GM18499 (cell line): ENCODE measurements around the gene ARSB.
A peak's percentile ranks its signal among the peaks of the same experiment; 100 is the strongest.

ENCODE experiments used
- ATAC-seq: cut with Tn5 transposase; IDR thresholded peaks from one replicate; pipeline ENCODE4 v1.9.1; 2021; ENCODE audit warnings: moderate number of reproducible peaks; ENCODE audit not compliant: insufficient read depth, unreplicated experiment

Gene ARSB

DNA sequence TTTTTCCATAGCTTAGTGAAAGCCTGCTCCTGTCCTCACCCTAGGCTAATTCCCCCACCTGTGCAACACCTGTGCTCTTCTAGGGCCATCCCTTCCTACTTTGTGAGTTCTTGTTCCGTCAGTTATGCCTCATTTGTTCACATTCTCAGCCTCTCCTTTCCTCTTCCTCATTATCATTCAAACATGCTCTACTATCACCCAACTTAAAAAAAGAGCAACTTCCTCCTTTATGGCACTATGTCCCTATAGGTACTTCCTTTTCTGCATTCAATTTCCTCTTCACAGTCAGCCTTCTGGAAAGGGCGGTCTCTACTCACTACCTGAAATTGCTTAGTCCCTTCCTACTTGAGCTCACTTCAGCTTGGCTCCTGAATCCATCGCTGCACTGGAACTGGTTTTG, 224.7 kb downstream of the ARSB start:
- no peak for ATAC-seq

DNA sequence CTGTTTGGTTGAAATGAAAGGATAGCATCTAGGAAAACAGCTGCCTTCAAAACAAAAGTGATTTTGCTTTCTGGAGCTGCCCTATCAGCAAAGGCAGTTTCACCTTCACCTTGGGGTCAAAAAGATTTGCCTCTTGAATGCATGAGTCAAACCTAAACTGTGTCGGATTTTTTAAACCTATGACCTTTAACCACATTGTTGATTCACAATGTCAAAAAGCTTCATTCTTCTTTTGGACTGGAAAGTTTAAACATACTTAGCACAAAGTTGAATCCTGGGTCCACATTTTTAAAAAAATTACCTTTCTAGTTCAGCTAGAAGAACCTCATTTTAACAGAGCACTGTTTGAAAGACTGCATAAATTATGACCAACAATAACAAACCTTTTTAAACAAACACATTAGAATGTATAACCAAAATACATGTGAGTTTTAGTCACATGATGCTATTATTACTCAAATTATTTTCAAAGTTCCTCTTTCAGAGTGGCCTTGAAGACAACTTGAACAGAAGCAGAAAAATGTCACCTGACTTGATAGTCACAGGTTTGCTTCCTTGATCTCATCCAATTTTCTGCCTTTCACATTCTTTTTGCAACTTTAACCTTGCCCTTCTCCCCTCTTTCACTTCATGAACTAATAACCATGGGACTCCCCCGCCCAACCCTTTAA, 226.8 kb downstream of the ARSB start:
- ATAC-seq = peak; percentile 50

DNA sequence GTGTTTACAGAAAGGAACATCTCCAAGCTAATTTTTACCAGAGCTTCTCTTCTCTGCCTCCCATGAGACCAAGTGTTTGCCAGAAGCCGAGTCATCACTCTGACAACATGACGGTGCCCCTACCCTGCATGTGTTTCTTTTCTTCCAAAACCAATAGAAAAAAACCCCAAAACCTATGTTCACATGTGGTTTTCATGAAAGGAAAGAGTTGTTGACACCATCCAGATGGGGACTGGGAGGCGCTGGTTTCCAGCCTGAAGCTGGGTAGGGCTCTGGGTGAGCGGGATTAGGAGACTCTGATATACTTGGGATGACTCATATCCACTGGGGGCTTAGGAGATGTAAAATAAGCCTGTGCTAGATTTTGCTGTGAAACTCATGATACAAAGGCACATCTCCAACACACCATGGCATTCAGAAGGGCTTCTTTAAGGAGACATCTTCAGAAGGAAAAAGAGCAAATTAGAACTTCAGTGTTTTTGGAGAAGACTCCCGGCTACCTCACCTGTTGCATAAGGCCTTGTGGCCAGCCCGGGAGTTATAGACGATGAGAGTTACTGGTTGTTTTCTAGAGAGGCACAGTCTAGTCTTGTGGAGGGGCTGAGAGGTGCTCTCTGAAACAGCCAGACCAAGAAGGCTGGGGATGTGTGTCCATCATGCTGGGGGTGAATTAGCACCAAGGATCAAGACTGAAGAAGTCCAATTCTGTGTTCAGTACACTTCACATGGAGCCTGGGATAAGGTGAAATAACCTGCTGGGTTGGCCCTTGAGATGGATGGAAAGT, 227.6 kb downstream of the ARSB start:
- ATAC-seq = peak; percentile 33

DNA sequence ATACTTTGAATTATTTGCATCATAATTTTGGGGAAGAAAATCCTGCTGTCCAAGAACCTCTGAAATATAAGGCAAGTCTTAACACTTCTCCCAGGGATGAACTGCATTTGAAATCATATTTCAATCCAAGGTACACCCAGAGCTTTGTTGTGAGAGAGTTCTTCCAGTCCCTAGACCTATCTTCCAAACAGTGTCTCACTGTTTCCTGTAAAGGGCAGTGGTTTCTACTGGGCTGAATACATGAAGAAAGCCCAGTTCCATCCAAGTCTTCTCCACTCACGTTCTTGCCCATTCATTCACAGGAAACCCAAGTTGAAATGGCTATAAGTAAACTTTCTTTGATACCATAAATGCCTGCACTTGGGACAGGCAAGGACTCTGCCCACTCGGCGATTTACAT, 228.3 kb downstream of the ARSB start:
- no peak for ATAC-seq

DNA sequence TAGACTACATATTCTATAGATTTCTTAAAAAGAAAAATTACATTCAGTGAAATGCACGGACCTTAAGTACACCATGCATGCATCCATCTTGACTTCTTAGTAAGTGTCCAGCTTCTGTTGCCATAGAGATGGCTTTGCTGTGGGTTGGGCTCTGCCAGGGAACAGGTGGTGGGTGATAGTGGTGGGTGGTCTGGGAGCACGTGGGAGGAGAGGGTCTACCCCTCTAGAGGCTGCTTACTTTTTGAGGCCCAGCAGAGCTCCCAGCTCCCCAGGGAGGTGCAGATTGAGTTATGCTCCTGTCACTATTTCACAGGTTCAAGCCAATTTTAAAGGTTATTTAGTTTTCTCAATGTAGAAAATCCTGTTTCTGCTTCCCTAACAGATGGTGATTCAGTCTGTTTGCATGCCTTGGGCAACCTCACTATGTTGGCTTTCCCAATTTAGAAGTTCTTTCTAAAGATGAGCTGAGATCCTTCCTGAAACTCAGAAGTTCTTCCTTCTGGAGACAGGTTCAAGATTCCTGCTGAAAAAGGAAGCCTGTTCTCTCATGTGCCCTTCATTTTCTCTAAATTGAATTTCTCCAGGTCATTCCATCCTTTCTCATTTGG, 229.2 kb downstream of the ARSB start:
- no peak for ATAC-seq

DNA sequence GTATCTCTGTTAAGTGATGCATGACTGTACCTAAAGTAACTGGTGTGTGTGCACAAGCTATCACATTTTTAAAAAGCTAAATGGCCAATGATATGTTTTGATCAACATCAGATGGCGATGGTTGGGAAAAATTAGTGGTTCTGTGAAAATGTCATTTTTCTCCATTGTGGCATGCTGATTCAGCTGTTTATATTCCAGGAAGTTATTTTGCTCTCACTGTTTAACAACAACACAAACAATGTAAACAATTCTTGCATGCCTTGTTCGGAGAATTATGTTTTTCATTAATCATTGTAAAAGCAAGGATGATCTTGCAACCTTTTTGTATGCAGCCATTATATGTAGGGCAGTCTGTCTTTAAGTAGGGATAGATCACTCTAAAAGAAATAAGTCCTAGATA, 230.5 kb downstream of the ARSB start:
- ATAC-seq = no peak

DNA sequence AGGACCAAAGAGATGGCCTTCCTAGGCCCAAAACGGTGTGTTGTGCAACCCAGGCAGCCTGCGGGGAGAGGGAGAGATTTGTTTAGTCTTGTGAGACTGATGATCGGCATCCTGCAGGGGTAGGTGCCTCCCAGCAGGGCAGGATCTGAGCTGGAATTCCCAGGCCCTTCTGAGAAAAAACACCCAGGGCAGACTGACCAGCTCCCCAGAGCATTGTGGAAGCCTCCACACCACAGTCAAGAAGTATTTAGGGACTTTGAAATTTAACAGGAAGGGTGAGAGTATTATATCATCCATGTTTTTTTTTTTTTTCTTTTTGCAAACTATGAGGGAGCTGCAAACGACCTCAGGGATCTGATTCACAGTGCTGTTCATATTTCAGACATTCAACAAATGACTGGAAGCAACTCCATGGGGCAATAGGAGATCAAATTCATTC, 232.0 kb downstream of the ARSB start:
- ATAC-seq = no peak

DNA sequence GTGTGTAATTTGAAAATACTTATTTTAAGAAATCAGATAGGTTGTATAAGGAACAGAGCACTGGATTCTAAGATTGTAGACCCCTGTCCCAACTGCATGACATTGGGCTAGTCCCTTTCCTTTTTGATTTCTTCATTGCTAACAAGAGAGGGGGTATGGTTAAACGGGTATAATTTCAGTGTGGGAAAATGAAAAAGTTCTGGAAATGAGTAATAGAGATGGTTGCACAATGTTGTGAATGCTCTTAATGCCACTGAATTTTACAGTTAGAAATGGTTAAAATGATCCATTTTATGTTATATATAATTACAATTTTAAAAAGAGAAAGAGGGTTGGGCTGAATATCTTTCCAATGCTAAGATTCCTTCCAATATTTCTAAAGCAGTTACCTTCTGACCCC, 233.2 kb downstream of the ARSB start:
- ATAC-seq = no peak

DNA sequence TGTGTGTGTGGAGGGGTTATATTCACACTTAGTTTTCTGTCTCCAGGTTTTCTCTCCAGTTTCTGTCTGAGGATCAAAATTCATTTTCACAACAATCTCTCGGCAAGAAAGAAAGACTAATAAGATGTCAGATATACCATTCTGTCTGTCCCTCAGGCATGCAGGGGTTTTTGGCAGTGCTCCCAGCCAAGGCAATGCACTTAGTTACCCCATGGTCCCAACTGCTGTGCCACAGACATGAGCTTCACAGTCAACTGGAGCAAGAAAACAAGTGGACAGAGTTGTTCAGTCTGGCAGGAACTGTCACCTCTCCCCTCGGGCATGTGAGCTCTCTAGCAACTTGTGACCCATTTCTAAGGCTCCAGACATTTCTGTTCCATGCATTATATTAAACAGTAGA, 234.8 kb downstream of the ARSB start:
- ATAC-seq = no peak

DNA sequence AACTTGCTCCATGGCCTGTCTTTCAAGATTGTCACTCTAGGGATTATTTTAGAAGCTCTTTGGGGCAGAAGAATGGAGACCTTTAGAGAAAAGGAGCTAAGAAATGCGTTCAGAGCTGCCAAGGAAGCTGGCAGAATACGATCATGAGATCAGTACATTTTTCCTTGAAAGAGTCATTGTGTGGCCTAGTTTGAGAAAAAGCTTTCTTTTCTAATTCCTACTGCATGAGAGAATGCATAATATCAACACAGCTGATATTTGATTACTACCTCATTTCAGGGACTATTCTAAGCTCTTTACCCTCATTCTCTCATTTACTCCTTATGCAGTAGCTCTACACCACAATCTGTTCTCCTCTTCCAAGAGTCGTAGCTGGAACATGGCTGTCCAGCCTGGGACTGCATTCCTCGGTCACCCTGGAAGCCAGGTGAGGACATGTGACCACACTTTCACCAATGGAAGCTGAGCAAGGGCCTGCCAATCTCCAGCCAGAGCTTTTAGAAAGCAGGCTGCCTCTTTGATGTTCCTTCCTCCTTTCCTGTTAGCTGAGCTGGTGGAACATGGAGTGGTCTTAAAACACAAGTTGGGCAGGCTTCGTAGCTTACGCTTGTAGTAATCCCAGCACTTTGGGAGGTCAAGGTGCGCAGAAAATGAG, 237.3 kb downstream of the ARSB start:
- ATAC-seq = no peak

DNA sequence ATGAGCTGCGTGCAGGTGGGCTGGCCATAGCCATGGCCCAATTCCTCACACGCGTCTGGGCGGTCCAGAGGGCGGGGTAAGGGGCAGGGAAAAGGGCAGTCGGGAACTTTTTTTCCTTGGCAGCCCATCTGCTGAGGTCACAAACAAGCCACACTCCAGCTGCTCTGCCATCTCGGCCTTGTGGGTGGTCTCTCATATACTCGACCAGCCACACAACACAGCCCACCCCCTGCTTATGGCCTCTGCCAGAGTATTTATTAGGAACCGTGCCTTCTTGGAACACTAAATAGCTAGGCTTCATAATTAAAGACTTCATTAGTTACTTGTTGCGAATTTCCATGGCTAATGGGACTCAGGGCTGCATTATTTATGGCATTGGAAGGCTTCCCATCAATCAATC, 238.1 kb downstream of the ARSB start:
- ATAC-seq = no peak

DNA sequence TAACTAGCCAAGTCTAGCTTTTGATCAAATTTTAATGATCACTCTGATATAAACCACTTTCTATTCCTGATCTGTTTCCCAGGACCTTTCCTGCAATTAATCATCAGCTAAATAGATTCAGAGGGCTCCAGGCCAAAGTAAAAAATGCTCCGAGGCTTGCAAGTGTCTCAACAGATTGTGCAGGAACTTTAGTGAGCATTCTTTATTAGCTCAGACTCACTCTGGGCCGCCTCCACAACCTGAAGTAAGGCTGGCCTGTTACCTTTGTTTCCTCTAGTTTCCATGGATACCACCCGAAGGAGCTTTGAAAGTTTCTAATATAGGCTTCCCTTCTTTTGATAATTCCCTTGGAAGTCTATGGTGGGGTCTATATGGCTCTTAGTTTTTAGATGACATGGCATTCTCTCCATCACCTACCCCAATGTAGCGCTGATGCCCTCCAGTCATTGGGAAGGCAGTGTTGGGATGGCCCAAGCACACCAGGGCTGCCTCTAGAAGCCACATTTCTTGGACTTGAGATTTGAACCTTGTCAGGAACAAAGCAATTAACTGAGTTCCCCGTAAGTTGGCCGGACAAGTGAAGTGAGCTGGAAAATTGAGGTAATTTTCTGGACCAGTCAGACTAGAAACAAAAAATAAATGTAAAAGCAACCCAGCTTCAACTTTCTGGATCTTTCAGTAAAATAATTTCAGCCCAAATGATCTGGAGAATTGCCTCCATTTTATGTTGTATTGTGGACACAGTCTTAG, 238.9 kb downstream of the ARSB start:
- no peak for ATAC-seq

DNA sequence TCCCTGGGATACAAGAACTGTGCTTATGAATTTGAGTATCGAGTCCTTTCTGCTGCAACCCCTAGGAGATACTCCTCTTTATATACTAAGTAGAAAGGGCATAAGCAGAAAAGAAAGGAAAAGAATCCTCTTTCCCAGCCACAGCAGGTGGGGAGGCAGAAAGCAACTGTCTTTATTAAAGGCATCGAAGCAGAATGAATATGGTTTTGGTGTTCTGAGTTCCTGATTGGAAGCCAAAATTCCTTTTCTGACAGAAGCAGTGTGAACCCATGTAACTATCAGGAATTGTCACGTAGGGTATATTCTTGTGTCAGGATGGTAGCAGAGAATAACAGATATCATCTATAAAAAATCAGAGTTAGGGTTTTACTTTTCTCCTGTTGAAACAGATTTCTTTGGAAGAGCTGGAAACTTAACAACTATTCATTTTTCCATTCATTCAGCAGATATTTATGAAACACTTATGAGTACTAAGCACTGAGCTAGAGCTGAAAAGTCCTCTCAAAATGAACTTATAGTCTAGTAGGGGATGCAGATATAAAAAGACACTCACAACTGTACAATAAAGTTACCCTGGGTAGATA, 240.1 kb downstream of the ARSB start:
- no peak for ATAC-seq

DNA sequence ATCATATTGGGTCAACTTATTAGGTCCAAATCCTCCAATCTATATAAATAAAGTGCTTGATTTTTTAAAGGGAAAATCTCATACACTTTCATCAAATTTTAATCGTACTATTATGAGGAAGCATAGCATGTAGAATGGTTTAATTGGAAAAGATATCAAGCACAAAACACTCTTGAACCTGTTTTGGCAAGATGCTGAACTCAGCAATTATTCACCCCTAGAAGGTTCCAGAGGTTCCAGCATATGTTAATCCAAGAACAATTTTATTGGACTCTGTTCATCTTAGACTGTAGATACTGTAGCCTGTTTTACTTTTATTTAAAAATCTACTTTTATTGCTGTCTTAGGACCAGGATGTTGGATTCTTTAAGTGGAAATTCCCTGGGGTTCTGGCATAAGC, 244.1 kb downstream of the ARSB start:
- ATAC-seq = no peak

DNA sequence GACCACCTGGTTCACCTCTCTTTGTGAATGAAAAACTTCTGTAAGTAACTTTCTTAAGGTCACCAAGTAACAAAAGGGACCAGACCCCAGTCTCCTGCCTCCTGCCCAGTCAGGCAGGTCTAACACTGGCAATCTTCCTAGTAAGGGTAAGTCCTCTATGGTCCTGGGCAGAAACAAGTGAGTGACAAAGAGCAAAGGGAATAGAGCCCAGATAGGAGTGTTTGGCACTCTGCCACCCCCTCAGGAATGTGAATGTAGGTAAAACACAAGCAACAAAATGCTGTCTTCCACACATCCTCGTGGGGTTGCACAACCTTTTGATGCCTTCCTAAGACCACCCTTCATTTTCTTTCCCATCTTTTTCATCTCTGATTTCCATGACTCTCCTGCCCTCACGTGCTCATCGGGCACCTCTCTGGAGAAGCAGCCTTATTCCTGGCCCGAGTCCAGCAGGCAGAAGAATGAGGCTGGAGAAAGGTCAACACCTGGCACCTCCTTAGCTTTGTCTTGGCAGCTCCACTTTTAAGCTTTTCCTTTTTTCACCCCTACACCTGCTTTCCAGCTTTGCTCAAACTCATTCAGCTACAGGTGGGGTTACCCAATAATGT, 246.3 kb downstream of the ARSB start:
- ATAC-seq = no peak

DNA sequence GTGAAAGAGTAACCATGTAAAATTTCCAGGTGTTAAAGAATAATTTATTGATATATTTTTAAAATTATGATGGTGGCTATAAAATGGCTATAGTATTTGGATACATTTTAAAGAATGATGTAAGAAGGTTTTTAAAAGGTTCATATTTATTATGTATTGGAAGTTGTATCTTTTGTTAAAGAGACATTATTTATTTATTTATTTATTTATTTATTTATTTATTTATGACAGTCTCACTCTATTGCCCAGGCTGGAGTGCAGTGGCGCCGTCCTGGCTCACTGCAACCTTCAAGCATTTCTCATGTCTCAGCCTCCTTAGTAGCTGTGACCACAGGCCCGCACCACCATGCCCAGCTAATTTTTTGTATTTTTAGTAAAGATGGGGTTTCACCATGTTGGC, 247.0 kb downstream of the ARSB start:
- ATAC-seq = no peak

DNA sequence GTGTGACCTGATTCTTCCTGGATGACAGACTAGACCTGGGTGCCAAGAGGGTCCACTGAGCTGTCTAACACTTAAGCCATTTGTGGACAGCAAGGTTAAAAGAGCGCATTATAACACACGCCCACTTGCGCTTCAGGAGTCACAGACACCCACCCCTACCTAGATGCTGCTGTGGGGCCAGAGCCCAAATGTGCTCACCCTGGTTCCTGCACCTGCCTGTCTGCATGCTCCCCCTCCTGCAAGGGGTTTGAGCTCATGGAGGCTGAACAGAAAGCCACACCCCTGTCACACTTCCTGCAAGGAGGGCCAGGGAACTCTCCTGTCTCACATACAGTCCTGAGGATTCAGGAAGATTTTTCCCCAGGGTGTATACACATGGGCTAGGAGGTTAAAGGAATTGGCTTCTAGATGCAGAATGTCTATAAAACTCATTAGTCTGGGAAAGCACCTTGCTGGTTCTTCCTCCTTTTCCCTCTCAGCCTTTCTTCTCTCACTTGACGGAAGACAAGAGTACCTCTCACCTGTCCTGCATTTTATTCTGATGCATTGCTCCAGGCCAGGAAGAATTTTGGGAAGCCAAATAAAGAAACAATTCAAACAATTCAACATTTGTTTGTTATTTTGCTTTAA, 249.2 kb downstream of the ARSB start:
- no peak for ATAC-seq

DNA sequence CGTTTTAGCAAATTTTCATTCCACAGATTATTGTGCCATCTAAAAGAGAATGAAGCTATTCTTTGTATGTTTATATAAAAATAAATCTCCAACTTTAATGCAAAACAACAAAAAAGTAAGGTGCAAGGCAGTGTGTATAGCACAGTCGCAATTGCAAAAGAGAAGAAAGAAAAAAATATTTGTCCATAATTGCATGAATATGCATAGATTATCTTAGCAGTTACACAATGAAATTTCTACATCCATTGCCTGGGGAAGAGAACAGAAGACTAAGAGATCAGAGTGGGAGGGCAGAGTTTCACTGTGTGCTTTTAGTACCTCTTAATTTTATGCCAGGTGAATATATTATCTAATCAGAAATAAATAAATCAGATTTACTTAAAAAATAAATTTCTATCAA, 250.2 kb downstream of the ARSB start:
- no peak for ATAC-seq
